HG03378 (cell line): ENCODE measurements around the gene HOTAIR.

ENCODE experiments used
- ATAC-seq: cut with Tn5 transposase; IDR thresholded peaks from one replicate; pipeline ENCODE4 v1.9.1; 2021; ENCODE audit warnings: mild to moderate bottlenecking, moderate library complexity; ENCODE audit not compliant: unreplicated experiment

The HOTAIR gene

DNA sequence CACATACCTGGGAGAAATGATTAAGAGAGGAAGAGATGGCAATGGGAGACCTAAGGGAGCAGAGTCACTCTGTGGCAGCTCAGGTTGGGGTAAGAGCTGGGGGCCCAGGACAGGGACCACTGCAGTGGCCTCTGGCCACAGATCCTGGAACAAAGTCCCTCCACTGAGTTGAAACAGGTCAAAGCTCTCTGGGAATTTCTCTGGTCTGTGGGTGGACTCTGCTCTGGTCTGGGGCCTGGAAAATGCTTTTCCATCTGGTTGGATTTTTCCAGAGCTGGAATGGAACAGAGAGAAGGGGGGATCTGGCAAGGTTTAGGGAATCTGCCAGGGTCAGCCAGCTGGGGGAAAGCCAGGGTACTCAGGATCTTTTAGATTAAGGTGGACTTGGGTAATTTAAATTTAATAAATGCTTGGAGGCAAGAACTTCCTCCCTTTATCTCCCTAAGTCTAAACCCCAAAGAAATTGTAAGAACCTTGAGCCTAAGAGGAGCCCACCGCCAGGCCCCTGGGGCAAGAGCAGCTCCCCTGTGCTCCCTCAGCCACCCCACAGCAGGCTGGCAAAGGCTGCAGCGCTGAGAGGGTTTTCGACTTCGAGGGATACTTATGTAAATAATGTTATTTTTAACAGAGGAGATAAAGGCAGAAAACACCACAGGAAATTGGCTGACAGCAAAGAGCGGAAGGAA is 13.9 kb upstream of the HOTAIR start:
- no peak for ATAC-seq

DNA sequence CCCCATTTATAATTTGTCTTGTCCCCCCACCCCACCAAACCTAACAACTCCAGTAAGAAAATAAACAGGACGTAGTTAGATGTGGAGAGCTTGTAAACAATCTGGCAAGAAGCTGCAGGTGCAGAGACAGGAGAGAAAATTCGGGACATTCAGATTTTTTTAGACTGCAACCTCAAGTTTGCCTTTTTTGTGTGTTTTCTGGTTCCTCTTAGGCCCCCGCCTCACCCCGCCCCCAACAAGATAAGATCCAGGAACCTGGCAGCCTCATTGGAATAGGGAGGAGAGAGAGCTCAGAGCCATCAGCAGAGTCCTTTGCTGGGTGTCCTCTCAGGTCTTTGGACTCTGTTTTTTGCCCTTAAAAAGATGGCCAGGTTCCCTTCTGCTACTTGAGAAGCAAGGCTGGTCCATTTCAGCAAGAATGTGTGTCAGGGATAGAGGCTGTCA is 13.1 kb upstream of the HOTAIR start:
- no peak for ATAC-seq

DNA sequence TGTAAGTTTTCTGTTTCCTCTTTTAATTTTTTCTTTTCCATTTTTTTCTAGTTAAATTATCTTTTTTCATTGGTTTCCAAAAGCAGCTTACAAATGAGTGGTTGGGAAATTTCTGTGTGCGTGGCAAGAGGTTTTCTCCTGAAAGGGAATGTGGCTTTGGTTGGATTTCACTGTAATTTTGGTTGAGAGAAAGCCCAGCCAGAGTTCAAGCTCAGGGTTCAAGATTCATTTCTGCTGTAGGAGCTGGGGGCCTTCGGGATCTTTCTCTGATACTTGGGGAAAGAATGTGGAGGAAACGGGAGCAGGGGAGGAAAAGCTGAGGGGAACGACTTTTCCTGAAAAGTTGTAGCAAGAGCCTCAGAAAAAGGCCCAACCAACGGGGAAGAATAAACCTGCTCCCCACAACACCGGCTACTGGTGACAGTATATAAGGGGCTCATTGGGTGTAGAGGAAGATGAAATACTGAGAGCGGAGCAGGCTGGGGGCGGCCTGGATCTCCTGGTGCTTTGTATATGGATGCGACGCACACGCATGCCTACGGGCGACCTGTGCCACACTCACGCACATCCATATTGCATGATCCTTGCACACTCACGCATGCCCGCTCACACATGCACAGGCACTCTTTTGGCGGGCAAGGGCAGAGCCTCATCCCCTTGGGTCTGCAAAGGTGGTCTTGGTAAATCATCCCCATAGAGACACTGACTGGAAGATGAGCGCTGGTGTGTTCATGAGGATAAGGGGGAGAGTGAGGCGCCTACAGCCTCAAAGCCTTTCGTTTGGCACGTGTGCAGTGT is 12.1 kb upstream of the HOTAIR start:
- no peak for ATAC-seq

DNA sequence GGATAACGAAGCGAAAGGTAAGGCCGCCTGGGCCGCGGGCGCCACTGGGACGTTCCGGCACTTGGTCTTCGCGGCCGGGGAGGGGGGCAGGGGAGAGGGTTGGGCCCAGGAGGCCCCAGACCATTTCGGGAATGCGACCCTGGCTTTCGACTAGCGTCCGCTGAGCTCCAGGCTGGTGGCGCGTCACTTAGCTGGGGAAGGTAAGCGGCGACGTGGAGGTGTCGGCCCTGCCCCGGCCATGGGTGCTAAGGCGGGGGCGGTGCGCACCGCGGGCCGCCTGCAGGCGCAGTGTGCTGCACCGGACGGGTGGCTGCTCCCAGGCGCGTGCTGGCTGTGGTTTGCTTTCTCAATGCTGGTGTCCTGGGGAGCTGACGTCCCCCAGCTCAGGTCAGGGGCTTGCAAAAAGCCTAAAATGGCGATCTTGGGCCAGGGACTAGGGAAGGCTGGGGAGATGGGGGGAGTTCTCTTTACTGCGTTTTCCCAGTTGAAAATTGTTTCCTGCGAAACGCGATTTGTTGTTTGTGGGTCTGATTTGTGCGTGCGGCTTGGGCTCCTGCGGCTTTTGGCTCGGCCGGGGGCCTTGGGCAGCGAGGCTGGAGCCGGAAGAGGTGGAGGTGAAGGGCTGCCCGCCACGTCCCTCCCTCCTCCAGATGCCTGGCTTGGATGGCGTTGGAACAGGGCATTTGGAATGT is 11.4 kb upstream of the HOTAIR start:
- ATAC-seq, result no peak

DNA sequence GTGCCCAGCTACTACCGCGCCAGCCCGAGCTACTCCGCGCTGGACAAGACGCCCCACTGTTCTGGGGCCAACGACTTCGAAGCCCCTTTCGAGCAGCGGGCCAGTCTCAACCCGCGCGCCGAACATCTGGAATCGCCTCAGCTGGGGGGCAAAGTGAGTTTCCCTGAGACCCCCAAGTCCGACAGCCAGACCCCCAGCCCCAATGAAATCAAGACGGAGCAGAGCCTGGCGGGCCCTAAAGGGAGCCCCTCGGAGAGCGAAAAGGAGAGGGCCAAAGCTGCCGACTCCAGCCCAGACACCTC is 10.9 kb upstream of the HOTAIR start:
- no peak for ATAC-seq

DNA sequence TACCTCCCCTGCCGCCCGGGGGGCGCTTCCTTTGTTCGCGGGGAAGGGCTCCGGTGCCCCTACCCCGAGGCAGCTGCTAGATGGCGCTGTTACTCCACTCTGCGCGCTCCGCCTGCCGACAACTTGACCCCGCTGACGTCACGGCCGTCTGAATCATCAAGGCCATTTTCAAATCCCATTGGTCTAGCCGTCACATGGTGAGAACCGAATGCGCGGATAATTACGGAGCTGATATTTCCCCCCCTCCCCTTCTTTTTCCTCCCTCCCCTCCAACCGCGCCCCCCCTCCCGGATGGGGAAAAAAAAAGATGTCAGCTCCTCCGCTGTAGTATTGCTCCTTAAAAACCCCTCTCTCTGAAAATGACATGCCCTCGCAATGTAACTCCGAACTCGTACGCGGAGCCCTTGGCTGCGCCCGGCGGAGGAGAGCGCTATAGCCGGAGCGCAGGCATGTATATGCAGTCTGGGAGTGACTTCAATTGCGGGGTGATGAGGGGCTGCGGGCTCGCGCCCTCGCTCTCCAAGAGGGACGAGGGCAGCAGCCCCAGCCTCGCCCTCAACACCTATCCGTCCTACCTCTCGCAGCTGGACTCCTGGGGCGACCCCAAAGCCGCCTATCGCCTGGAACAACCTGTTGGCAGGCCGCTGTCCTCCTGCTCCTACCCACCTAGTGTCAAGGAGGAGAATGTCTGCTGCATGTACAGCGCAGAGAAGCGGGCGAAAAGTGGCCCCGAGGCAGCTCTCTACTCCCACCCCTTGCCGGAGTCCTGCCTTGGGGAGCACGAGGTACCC is 10.3 kb upstream of the HOTAIR start, which contains the start of gene HOXC10:
TSS of gene HOXC10 (plus strand) at position 246 of the 791 bp plus-strand sequence. CDS start at position 360, 114 bp downstream.
- ATAC-seq, result no peak

DNA sequence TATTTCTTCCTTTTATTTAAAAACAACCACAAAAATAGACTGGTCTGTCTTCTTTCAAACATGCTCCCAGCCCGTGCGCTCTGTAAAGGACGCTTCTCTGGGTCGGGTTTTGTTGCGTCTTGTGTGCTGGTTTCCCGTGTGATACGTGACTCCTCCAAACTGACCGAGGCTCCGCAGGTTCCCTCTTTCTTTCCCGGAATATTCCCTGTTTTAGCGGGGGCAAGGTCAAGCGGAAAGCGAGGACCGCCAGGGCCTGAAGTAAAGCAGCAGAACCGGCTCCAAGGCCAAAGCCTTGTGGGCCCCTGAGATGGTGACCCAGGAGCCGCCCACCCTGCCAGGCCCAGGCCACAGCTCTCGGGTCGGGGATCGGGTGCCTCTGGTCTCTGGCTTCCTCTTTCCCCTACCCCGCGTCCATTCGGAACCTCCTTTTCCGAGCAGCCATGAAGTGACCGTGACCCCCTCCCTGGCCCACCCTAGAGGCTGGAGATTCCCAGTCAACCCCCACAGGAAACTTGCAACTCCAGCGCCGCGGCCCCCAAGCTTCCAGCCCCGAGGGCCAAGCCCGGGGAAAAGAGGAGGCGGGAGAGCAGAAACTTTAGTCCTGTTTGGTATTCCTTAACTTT is 9.3 kb upstream of the HOTAIR start:
- ATAC-seq, result no peak

DNA sequence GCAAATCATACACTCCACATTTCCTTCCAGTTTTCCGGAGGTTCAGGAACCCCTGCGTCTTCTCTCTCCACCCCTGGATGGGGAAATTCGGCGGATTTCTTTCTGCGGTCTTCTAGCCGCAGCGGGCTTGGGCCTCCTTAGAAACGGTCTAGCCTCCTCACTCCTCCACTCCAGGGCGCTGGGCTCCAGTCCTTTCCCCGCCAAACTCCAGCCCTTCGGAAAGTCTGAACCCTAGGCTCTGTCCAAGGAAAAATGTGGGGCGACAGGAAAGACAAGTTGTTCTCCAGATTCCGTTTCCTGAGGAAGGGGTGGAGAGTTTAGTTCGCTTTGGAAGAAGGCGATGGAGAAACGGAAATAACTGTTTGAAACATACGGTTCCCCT is 8.8 kb upstream of the HOTAIR start:
- no peak for ATAC-seq

DNA sequence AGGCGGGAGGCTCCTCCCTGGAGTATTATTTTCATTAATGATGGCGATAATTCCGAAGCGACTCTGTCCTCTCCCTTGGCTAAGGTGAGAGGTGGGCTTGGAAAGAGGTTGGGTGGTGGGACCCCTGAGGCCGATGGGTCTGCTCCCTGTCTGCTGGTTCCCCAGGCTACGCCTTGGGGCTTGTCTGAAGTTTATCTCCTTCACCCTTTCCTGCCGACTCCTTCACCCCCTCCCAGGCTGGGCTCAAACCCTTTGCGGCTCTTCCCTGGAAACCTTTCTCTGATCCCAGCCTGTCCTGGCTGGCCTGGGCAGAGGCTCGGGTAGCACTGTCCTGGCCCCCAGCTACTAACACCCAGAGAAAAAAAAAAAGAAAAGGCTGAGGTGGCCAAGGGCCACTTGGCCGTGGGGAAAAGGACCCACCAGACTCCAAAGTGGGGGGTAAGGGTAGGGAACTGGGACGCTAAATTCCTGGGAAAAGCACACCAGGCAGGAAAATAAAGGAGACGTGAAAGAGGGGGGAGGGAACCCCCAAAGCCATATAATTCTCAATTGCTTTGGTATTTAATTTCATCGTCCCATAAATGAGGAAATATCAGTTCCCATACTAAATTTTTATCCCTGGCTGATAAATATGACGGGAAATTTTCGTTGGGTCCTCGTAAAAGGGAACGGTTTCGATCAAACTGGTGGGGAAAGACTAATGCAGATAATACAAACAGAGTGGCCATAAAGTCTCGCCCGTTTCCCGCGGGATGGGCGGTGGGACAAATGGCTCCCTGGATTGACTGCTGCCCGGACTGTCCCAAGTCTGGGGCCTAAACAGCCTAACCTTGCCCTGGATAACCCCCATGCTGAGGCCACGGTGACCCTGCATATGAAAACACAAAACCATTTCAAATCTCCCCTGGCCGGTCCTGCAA is 8.2 kb upstream of the HOTAIR start:
- no peak for ATAC-seq

DNA sequence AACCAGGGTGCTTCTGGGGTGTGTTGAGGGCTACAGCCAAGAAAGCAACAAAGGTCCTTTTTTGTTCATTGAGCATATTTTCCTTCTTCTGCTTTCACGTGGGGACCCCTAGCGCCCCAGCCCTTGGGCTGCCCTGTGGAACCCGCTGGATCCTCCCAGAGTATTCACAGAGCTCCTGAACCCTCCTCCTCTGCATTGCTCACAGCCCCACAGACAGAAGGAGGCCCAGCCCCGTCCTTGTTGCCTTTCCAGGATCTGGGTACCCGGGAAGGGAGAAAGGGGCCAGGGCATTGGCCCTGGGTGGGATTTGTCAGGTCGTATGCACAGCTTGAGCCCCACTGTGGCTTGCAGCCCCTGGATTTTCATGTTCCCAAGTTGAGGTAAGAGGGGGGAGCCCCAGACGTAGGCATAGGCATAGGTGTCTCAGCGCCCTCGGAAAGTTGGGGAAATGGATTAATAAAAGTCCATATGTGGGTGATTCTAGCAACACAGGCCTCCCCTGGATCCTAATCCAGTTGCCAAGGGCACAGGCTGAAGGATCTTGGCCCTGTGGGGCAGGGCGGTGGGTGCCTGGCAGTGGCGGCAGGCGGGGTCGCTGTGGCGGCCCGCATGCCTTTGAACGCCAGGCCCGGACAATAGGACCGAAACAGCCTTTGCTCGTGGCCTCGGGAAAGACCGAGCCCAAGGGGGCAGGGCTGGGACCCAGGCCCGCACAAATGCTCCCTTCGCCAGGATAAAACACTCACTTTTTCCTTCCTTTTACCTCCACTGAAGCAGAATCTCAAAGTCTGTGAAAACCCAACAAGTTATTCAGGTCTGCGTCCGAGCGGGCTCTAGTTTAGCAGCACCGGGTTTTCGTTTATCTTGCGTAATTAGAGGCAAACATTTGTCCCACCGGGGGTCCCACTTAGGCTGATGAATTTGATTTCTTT is 7.1 kb upstream of the HOTAIR start:
- ATAC-seq, result no peak

DNA sequence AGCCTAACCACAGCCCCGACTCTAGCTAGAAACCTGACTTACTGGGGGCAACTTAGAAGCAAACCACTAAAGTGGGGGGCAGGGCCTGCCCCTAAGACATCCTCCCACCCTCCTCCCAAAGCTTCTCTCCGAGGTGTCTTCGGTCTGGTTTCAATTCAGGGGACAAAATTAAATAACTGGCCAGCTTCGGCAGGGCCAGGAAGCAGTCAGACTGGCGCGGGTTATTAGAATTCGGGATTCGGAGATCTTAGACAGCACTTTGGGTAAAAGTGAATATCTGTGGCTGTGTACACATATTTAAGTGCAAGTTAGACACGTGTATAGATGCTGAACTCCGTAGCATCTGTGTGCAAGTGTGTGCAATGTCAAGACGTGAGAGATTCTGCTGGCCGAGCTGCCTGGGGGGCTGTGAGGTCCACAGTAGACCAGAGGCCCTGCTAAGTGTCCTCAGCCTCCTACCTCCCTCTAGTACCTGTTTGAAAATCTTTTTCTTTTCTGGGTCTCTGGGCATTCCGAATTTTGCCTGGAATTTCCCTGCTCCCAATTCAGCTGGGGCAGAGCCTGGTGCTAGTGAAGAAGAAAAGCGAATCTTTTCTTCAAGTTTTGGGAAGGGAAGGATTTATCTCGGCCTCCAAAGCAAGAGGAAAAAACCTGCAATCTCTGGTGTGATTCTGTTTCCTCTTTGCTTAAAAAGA is 6.2 kb upstream of the HOTAIR start:
- no peak for ATAC-seq

DNA sequence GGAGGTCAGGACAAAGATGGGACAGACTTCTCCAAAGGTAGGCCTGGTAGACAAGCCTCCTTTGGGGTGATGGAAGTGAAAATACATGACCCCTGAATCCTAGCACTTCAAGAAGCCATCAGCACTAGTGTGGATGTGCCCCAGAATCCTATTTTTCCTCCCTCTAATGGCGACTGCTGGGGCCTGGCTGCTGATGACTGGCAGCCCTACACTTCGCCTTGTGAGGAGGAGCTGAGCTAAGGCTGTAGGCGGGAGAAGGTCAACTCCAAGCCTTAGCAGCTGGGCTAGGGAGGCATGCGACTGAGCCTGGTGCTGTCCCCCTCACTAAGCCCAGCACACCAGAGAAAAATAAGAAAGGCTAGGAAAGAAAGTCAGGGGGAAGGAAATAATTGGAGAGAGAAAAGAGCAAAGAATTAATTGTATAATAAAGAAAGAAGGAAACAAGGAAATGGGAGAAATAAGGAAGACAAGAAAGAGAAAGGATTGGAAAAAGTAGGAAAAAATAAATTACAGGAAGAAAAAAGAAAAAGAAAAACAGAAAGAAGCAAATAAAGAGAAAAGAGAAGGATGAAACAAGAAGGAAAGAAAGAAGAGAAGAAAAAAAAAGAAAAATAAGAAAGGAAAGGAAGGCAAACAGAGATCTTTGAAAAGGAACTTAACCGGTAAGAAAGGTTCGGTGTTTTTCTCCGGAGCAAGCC is 5.5 kb upstream of the HOTAIR start:
- no peak for ATAC-seq

DNA sequence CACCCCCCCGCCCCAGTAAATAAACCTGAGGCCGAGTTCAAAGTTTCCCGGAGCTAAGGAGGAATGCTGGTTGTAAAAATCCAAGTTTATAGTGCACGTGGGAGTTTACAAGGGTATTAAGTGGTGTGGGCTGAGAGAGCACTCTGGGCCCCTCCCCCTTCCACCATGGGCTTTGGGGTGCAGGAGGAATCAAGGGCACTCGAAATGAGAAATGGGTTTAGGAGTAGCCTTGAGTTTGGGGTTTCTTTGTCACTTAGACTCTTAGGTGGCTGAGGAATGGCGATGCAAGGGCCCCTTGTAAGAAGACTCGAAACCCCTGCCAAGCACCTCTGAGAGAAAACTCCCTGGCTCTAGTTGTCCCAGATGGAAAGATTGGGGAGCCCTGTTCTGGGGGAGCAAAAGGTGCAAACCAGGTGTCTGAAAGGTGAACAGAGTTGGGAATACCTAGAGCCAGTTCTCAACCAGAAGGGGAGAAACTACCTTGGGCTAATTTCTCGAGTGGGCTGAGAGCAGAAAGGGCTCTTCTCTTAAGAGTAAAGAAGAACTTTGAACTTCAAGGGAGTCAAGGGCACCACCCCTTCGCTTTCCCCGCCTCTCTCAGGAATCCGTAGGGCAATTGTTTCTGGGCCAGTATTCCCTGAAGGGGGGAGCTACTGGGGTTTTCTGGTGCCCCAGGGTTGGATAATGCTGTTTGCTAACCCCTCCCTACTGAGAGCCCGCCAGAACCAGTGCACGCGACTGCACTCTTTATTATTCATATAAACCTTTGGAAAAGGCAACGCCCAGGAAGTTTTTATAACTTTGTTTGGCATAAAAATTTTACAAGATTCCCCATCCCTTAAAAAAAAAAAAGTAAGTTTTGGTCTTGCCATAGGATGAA is 4.0 kb upstream of the HOTAIR start:
- no peak for ATAC-seq

DNA sequence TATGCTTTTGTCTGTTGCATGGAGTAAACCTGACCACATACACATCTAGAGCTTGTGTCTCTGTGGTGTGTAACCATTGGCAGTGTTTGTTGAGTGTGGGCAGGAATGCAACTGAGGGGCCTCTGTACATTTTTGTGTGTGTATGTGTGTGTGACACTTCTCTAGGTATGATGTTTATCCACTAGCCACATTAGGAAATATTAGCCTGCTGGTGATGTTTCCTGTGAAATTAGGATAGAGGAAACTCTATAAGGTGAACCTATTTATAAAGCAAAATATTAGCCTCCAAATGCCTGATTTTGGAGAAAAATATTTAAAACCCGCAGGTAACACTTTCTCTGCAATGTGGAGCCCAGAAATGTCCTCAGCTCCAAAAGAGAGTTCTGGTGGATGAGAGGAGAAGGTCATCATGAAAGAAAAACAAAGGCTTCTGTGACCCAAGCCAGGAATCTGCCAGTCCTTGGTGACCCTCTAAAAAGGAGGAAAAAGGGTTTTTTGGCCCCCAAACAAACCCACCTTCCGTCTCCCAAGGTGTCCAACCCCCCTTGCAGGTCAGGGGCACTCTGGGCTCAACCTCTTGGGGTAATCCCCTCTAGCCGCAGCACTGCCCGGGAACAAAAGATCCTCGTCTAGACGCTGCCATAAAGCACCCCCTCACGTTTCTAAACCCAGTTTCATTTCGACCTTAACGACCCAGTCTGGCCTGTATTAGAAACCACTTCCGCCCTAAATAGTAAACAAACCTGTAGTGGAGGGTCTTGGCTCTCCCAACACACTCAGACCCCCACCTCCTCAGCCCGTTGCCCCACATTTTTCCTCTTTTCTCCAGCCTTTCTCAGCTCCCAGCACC is 3.1 kb upstream of the HOTAIR start:
- ATAC-seq, result no peak

DNA sequence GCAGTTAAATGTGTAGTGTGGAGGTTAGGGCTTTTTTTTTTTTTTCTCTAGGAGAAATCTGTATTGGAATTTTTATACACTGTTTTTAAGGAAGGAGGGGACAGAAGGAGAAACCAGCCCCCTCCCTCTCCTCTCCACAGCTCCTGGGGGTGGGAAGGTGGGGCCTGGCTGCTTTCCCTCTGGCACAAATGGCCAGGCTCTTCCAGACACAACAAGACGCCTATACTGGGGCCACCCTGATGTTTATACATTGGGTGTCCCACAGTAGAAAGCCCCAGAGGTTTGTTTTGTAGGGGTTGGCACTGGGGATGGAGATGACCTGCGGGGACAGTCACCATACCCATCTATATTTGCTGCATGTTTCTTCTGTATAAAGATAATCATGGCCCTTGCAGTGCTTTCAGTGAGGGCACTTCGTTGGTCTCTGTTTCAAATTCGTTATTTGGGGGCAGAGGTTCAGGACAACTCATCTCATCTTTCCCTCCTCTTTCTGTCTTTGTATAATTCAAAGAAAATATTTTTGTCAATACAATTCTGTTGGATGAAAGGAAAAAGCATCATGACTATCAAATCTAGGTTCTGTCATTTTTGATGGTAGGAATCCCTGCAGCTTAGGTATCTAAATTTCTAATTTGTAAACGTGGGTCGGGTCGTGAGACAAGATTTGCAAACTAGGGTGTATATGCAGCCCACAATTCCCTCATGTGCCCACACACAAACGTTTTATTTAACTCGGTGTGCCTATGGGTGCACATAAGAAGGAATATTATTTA is 2.3 kb upstream of the HOTAIR start:
- ATAC-seq, result no peak
